Left cardiac atrium (tissue), 4 donors: ENCODE measurements around the gene WBP11. TPM values are rescaled to one million over a fixed set of nuclear protein-coding genes. Genes with fewer than 3 reads are reported as not detected.

Experiments used
- ATAC-seq, 2 donors: fragments of 200-7000 bp; cut with Tn5 transposase; one replicate each; pipeline ENCODE4 v1.9.1; 2020; ENCODE audit warnings: mild to moderate bottlenecking in 2 of 2, moderate library complexity in 2 of 2
- DNase-seq: peaks from one replicate; pipeline ENCODE4 v3.0.0-alpha.2; 2020
- intact Hi-C, 2 donors: fragments of 100-400 bp; cut with DNase I; formaldehyde crosslinking; loops; one replicate each; pipeline versions ENCODE4 v1.14.1 to v1.15.1; 2022 to 2023
- total RNA-seq, 2 donors: library from RNA; stranded (reverse); fragmentation: NEBNext Ultra II Directional; extraction: Animal tissue kit (Norgen Biotek cat#: 25700); gene quantifications; one replicate each; pipeline ENCODE4 v1.2.1, GENCODE V29; 2021
- donor health status: DM: no; HTN: yes; CAD: no.
- donor health status: DM: no; HTN: yes; CAD: no; lungs with severe emphysema.
- donor health status: DM: yes; HTN: yes; CAD: no.
- donor health status: Dilated cardiomyopathy.

The WBP11 gene
- total RNA-seq, 2 donors from 2014 or later: 41.0 to 56.0 TPM

DNA sequence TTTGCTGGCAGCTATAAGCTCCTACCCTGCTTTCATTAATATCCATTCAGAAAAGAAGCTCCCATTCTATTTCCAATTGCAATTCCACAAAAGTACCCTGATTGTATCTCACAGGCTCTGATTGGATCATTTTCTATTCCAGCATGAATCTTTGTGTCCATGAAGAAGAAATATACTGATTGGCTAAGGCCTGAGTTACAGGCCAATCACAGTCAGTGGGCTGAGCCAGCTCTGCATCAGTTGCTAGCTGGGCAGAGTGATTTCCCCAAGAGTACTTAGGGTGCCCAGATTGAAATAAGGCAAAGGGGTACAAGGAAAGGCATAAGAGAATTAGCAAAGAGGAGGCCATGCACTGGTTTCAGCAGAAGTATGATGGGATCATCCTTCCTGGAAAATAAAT is 25.6 kb upstream of the WBP11 start:
- ATAC-seq (peak; percentile 37 to 59), DNase-seq (no peak)
- intact Hi-C loops: no loop called here

DNA sequence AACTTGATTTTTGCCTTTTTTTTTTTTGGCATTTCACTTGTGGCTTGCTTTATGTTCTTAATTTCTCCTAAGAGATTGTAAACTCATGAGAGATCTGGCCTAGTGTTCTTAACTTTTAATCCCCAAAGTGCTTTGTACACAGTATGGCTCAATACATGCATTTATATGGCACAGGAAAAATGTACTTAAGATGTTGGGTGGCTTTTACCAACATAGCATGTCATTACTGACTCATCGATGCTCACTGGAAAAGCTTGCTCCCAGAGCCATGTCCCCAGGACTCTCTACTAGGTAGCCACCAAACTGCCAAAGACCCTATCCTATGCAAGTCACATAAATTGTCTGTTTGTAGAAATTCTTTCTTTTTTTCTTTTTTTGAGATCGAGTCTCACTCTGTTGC is 23.8 kb upstream of the WBP11 start:
- no peak for DNase-seq
- no peak for ATAC-seq
- intact Hi-C loops: no loop called here

- peak in 1 of 2 donors; percentile 30 for ATAC-seq
- intact Hi-C loops: no loop called here
These were observed 23.2 kb upstream of the WBP11 start for GRCh38 chr12:14826491-14826890.

GRCh38 chr12:14825256-14825655 is 22.0 kb upstream of the WBP11 start:
- intact Hi-C loops: no loop called here
- DNase-seq: no peak
- ATAC-seq: no peak

More at GRCh38 chr12:14826491-14826890, 23.2 kb upstream of the WBP11 start:
- no peak for DNase-seq

DNA sequence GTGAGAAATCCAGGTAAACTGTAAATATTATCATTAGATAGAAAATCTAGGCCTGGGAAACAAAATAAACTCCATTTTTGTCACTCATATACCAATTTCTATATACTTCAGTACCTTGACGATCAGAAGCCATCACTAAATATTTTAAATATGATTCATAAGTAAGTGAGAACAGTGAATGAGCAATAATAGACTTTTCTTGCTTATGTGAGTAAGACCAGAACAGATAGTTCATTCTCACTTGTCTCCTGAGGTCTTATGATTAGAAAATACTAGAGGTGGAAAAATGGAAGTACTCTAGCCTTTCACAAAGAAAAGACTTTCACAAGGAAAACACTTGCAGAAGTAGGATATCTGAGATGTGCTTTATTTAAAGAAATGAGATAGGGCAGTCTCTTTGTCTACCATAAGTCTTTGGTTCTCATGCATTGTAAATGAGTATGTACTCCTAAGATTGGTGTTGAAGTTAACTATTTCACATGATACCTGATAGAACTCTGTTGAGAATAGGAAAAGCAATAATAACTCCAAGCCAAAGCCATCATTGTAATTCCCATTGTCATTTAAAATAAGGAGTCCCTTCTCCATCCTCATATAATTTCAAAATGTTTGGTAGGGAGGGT is 20.8 kb upstream of the WBP11 start:
- ATAC-seq (no peak), DNase-seq (no peak)
- intact Hi-C loops: no loop called here

GRCh38 chr12:14814014-14814413 is 10.7 kb upstream of the WBP11 start, which contains the start of gene SMCO3:
Gene SMCO3, minus strand, starts transcription at chr12:14814182. Its CDS starts 7,502 bp downstream, at chr12:14806680.
- intact Hi-C loops: no loop called here
- ATAC-seq: no peak

GRCh38 chr12:14811486-14811885 is 8.2 kb upstream of the WBP11 start:
- ATAC-seq (no peak), DNase-seq (no peak)
- intact Hi-C loops: no loop called here

More at GRCh38 chr12:14814014-14814413, 10.7 kb upstream of the WBP11 start, which contains the start of gene SMCO3:
- no peak for DNase-seq

GRCh38 chr12:14810953-14811483 is 7.7 kb upstream of the WBP11 start:
- ATAC-seq (peak; percentile 19 to 52), DNase-seq (no peak)
- intact Hi-C loops: no loop called here

DNA sequence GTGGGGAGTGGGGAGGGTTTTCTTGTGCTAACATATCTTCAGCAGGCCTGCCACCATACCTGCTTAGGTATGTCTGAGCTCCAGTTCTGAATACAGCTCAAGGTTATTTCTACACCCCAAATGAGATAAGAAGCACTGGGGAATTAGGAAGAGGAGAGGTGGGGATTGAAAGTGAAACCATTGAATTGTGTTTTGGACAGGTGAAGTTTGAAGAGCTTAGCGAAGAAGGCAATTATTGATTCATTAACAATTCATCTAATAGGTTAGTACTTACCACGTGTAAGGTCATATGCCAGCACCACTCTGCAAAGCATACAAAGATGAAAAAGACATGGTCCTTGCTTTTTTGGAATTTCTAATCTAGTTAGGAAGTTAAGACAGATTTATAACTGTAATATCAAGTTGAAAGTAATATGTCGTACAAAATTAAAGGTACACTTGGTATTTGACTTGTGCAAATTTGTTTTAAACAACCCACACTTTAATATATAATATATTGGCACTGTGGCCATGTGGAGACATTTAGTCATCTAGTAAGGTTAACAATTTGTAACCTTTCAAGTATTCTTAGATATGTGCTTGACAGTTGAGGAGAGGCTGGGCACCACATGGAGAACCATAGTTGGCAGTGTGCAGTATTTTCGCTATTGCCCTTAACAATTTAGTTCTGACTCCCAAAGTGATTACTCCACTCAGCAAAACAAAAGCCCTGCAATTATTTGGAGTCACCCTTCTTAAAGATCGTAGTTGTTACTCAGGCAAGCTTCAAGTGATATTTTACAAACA is 7.1 kb upstream of the WBP11 start:
- no peak for DNase-seq
- ATAC-seq: no peak
- intact Hi-C loops: no loop called here

DNA sequence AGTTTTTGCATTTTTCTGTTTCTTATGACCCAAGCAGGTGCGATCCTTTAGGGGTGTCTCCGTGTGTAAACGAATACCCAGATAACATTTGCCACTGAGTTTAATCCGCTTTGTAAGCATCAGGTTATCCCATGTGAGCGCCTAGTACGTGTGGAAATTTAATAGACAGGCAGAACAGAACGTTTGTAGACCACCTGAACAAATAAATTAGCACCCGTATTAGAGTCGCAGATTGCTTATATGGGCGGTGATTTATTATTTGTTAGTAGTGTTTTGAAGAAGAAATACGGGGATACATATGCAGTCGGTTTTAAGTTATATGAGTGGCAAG is 517 bp upstream of the WBP11 start:
- no peak for DNase-seq
- ATAC-seq: peak; percentile 1 to 23
- intact Hi-C loops: loop anchor here in 1 of 2 donors (2.0 kb wide), 1 partner anchor 29 kb away; a partner anchor contains a TSS

- DNase-seq (no peak), ATAC-seq (no peak)
- intact Hi-C loops: loop anchor here in 1 of 2 donors (2.0 kb wide), 1 partner anchor 28 kb away; a partner anchor contains a TSS
These were observed 612 bp downstream of the WBP11 start for GRCh38 chr12:14802721-14803010.

- ATAC-seq (no peak), DNase-seq (no peak)
- intact Hi-C loops: loop anchor here in 1 of 2 donors (2.0 kb wide), 1 partner anchor 27 kb away; a partner anchor contains a TSS
These were observed 1.0 kb downstream of the WBP11 start for GRCh38 chr12:14802247-14802646.

DNA sequence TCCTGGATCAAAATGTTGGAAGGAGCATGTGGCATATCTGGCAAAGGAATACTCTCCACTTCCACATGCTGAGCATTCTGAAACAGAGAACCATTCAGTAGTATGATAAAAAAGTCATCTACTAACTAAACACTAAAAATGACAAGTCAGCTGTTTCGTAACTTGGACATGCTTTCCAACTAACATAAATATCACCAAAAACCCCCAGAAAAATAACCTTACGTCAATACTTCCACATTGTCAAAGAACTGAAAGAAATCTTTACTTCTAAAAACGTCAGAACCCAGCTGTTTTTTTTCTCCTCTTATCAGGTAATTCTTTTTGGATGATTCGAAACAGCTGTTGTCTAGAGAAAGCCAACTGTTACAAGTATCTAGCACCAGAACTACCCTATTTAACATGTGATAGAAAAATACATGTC is 8.2 kb downstream of the WBP11 start:
- no peak for DNase-seq

DNA sequence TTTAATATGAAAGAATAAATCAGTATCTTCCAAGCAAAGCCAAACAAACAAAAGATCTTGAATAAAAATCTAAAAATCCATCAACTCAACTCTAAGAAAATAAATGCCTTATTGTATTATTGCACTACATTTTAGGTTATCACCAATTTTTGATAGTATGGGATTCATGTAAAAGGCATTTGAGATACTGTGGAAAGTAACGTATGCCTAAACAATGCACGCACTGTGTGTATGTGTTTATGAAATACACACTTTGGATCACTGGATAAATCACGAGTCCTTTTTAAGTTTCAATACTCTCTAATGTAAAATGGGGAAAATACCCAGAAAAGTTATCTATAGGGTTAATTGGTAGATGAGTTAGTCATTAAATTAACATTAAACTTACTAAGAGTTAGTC is 17.7 kb downstream of the WBP11 start:
- ATAC-seq (no peak), DNase-seq (no peak)
- intact Hi-C loops: no loop called here

More for the DNA sequence above, 8.2 kb downstream of the WBP11 start:
- ATAC-seq: peak; percentile 32 to 34
- intact Hi-C loops: no loop called here

DNA sequence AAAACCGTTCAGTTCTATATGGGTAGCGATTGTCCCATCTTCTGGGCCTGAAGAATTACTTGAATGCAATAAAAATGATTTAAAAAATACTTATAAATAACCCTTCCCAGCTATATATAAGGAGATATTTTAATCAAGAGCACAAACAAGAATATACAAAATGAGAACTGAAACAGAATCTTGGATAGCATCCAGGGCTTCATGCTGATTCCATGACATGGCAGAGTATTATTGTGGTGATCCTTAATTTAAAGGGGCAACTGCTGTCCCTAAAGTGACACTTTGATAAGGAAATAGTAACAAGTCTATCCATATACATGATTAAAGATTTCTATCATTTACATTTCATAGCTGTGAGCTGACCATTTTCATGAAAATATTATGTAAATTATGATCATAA is 18.8 kb downstream of the WBP11 start:
- DNase-seq (no peak), ATAC-seq (no peak)
- intact Hi-C loops: no loop called here

DNA sequence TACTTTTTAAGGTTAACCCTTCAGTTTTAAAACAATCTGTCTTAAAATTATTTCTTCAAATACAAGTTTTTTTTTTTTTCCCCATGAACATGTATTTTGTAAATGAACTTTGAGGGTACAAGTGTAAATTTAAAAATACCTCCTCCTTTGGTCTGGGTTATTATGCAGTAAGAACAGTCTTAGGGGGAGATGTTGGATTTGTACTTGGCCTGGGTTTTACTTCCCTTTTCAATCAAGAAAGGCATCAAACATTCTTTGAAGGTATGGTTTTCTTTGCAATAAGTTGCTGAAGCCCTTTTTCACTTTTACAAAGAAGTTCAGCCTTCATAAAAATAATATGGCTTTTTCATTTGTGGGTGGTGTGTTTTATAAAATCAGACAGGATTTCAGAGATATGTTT is 20.5 kb downstream of the WBP11 start:
- DNase-seq (no peak), ATAC-seq (no peak)
- intact Hi-C loops: no loop called here

DNA sequence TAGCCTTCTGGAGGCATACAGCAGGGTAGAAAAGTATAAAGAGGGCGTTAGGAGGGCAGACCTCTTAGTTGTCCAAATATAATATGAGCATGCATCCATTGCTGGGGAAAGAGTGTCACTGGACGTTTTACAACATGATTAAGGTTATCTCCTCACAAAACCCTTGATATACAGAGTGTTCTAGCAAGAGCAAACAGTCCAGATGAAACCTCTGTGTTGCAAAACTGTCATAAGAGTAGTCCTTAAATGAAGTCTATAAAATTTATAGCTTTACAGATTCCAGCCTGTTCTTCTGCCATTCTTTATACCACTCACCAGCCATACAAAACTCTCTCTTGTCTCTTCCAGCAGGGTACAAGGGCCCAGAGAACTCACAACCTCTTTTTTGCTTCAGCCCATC is 21.7 kb downstream of the WBP11 start:
- no peak for ATAC-seq

DNA sequence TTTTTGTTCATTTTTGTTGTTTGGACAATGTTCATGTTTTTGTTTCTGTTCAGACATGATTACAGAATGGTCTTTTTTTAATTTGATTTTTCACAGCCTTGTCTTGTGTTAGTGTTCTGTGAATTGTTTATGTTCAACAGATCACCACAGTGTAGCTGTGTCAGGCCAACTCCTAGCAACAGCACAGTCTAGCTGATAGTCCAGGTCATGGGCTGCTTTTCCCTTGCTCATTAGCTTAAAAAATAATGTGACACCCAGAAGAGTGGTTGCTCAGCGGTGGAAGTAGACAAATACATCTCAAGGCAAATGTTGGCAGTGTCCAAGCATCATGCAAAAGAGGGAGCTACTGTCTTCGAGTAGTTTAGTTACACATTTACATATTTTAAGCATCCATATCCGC is 22.4 kb downstream of the WBP11 start:
- intact Hi-C loops: no loop called here

More for the DNA sequence above, 21.7 kb downstream of the WBP11 start:
- intact Hi-C loops: no loop called here
- no peak for DNase-seq

GRCh38 chr12:14779834-14780233 is 23.4 kb downstream of the WBP11 start:
- DNase-seq (no peak), ATAC-seq (no peak)
- intact Hi-C loops: no loop called here

More for the DNA sequence above, 22.4 kb downstream of the WBP11 start:
- no peak for DNase-seq
- no peak for ATAC-seq

- ATAC-seq: no peak
- intact Hi-C loops: no loop called here
- no peak for DNase-seq
These were observed 26.0 kb downstream of the WBP11 start for GRCh38 chr12:14777271-14777670.
